ENCODE measurements around the gene IDH1.

DNA sequence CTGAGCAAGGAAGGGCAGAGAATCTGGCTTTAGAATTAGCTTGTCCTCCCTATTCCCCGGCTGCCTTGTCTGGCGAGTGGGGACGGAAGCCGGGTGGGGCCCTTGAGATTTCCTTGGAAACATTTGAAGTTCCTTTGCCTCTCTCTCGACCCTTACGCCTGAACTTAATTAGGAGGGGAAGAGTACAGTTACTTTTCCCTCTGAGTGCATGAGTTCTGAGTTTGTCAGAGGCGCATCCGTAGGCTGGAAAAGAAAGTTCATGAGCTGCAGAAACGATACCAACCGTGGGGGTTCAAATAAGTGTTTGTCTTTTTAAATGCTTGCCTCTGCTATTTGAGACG lies 11.7 kb upstream of the IDH1 start:
- TF ChIP-seq, protein P1, sequence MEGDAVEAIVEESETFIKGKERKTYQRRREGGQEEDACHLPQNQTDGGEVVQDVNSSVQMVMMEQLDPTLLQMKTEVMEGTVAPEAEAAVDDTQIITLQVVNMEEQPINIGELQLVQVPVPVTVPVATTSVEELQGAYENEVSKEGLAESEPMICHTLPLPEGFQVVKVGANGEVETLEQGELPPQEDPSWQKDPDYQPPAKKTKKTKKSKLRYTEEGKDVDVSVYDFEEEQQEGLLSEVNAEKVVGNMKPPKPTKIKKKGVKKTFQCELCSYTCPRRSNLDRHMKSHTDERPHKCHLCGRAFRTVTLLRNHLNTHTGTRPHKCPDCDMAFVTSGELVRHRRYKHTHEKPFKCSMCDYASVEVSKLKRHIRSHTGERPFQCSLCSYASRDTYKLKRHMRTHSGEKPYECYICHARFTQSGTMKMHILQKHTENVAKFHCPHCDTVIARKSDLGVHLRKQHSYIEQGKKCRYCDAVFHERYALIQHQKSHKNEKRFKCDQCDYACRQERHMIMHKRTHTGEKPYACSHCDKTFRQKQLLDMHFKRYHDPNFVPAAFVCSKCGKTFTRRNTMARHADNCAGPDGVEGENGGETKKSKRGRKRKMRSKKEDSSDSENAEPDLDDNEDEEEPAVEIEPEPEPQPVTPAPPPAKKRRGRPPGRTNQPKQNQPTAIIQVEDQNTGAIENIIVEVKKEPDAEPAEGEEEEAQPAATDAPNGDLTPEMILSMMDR (IDR thresholded peaks at IDR 0.05), result no peak
- TF ChIP-seq EZH2 (IDR thresholded peaks at IDR 0.05; ENCODE audit: borderline replicate concordance, insufficient read depth, low read depth, low read length, poor library complexity, severe bottlenecking), result no peak

All from B cell (primary cell).